Bone marrow (tissue), 2 donors: ENCODE measurements around the gene PSMD13.
A peak's percentile ranks its signal among the peaks of the same experiment; 100 is the strongest.

Experiments
- DNase-seq, 2 donors: peaks; one replicate each; lab custom pipeline; 2025; lab: John Stamatoyannopoulos, UW

PSMD13 gene

GRCh38 chr11:299081-299891, 62.5 kb downstream of the PSMD13 start, which contains the start of gene IFITM5:
IFITM5 (minus strand) TSS chr11:299526; CDS start chr11:299490, 36 bp downstream.
- DNase-seq: no peak

GRCh38 chr11:299951-300735, 63.4 kb downstream of the PSMD13 start:
- peak in 1 of 2 donors; percentile 59 for DNase-seq
